Left ventricle myocardium inferior (tissue), 1 donor: ENCODE results near the gene BRF1. TPM values are rescaled to one million over a fixed set of nuclear protein-coding genes. Genes with fewer than 3 reads are reported as not detected.

Experiments
- DNase-seq: peaks from one replicate; pipeline ENCODE4 v3.0.0-alpha.2; 2020
- H3K27ac ChIP-seq: fragments of 200-600 bp; replicated peaks from 2 replicates; pipeline ENCODE4 v1.8.0; 2021
- H3K27me3 ChIP-seq: fragments of 200-600 bp; 2 replicates; pipeline ENCODE4 v1.8.0; 2021; ENCODE audit warnings: low read depth
- H3K36me3 ChIP-seq: fragments of 200-600 bp; 2 replicates; pipeline ENCODE4 v1.8.0; 2021
- H3K4me1 ChIP-seq: fragments of 200-600 bp; 2 replicates; pipeline ENCODE4 v1.8.0; 2021
- H3K4me3 ChIP-seq: fragments of 200-600 bp; 2 replicates; pipeline ENCODE4 v1.8.0; 2021; ENCODE audit warnings: mild to moderate bottlenecking, moderate library complexity
- H3K9me3 ChIP-seq: fragments of 200-600 bp; replicated peaks from 2 replicates; pipeline ENCODE4 v1.8.0; 2021
- intact Hi-C: fragments of 100-400 bp; cut with micrococcal nuclease; formaldehyde crosslinking; loops from one replicate; pipeline ENCODE4 v1.11.0; 2022
- total RNA-seq: library from RNA; stranded (reverse); fragmentation: NEBNext Ultra II Directional; extraction: Animal tissue kit (Norgen Biotek cat#: 25700); gene quantifications from one replicate; pipeline ENCODE4 v1.2.1, GENCODE V29; 2021
- TF ChIP-seq, protein P1 (sequence below): fragments of 200-600 bp; IDR thresholded peaks from 2 replicates; pipeline ENCODE4 v1.8.0; 2021; ENCODE audit warnings: antibody characterized with exemption, mild to moderate bottlenecking, borderline replicate concordance
- donor health status: DM: no; HTN: yes; CAD: no; lungs with severe emphysema.

BRF1 gene
- total RNA-seq, 1 donor from 2014 or later, result 19.8 TPM

- Histone ChIP-seq H3K27me3 (no peaks in the 10 kb centered on the region), H3K27ac (peak overlapping the region; percentile 93), H3K9me3 (no peaks in the 10 kb centered on the region), H3K4me3 (no peak overlapping the region), H3K36me3 (no peaks in the 10 kb centered on the region), H3K4me1 (peaks cover 90% of the 10 kb centered on the region)
- DNase-seq, result no peak
- intact Hi-C loops, result no loop called here
- TF ChIP-seq, protein P1, sequence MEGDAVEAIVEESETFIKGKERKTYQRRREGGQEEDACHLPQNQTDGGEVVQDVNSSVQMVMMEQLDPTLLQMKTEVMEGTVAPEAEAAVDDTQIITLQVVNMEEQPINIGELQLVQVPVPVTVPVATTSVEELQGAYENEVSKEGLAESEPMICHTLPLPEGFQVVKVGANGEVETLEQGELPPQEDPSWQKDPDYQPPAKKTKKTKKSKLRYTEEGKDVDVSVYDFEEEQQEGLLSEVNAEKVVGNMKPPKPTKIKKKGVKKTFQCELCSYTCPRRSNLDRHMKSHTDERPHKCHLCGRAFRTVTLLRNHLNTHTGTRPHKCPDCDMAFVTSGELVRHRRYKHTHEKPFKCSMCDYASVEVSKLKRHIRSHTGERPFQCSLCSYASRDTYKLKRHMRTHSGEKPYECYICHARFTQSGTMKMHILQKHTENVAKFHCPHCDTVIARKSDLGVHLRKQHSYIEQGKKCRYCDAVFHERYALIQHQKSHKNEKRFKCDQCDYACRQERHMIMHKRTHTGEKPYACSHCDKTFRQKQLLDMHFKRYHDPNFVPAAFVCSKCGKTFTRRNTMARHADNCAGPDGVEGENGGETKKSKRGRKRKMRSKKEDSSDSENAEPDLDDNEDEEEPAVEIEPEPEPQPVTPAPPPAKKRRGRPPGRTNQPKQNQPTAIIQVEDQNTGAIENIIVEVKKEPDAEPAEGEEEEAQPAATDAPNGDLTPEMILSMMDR, result no peak
Measured at GRCh38 chr14:105334383-105335230, 33.8 kb upstream of the BRF1 start.

DNA sequence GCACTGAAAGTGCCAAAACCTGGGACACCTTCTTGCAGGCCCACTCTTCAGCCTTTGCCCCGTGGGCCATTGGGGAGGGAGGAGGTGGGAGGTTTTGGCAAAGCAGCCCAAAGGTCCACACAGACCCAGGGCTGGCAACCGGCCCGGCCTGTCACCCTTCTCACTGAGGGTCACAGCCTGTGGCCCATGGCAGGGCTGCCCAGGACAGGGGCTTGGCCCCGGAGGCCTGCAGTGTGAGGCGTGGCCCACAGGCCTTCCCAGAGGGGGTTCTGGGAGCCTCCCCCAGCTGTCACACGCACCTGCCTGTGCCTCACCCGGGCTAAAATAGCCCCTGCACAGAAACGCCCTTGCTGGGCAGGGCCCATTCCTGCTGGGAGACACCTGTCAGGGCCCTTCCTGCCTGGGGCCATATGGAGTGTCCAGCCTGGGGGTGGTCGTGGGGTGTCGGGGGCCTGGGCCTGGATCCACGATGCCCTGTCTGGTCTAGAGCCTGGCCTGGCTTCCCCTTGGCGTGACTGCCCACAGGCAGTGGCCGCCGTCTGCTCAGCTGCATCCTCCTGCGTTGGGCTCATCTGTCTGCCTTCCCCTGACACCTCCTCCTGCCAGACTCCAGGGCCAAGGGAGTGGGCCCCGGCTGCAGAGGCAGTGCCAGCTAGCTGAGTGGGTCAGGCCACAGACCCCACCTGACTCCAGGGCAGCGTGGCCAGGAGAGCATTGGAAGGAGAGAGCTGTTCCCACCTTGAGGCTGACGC lies 33.0 kb upstream of the BRF1 start:
- Histone ChIP-seq H3K36me3 (no peaks in the 10 kb centered on the region), H3K27me3 (no peaks in the 10 kb centered on the region), H3K9me3 (no peaks in the 10 kb centered on the region), H3K4me3 (no peak overlapping the region), H3K4me1 (peaks cover 94% of the 10 kb centered on the region), H3K27ac (peak overlapping the region; percentile 93)
- no peak for DNase-seq
- intact Hi-C loops, result no loop called here
- TF ChIP-seq, protein P1, result no peak

DNA sequence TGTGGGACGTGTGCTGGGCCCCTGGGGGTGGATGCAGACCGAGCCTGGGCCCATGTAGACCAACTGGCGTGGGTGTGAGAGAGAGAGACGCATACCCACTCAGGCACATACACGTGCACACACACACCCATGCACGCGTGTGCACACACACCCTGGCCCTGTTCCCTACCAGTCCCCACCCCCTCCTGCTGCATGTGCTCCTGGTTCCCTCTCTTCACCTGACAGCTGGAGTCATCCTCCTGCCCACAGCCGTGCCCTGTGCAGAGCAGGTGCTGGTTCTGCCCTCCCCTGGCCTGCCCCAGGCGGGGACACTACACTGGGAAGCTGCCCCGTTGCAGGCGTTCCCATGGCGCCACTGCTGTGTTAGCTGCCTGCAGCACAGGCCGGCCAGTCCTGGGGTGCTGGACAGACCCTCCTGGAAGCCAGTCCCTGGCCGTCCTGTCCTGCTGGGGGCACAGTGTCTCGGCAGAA lies 32.3 kb upstream of the BRF1 start:
- H3K36me3 ChIP-seq, result no peaks in the 10 kb centered on the region
- H3K27ac ChIP-seq, result peak overlapping the region; percentile 93
- H3K27me3 ChIP-seq, result no peaks in the 10 kb centered on the region
- no peak for DNase-seq
- TF ChIP-seq, protein P1, result no peak
- H3K9me3 ChIP-seq, result no peaks in the 10 kb centered on the region
- no peak overlapping the region for H3K4me3 ChIP-seq
- intact Hi-C loops, result no loop called here
- peaks cover 94% of the 10 kb centered on the region for H3K4me1 ChIP-seq

GRCh38 chr14:105332350-105332874 lies 31.6 kb upstream of the BRF1 start:
- intact Hi-C loops, result no loop called here
- no peak for DNase-seq
- Histone ChIP-seq H3K4me3 (no peak overlapping the region), H3K9me3 (no peaks in the 10 kb centered on the region), H3K36me3 (no peaks in the 10 kb centered on the region), H3K4me1 (peaks cover 94% of the 10 kb centered on the region), H3K27ac (no peak overlapping the region), H3K27me3 (no peaks in the 10 kb centered on the region)
- TF ChIP-seq, protein P1, result no peak

GRCh38 chr14:105331575-105332349 lies 31.0 kb upstream of the BRF1 start:
- Histone ChIP-seq H3K9me3 (no peaks in the 10 kb centered on the region), H3K27me3 (no peaks in the 10 kb centered on the region), H3K36me3 (no peaks in the 10 kb centered on the region), H3K4me1 (peaks cover 94% of the 10 kb centered on the region), H3K27ac (peak overlapping the region; percentile 49), H3K4me3 (no peak overlapping the region)
- intact Hi-C loops, result no loop called here
- TF ChIP-seq, protein P1, result no peak
- no peak for DNase-seq
